A549 (cell line): Measurements from ENCODE around the gene STEAP1B. TPM values are rescaled to one million over a fixed set of nuclear protein-coding genes. Genes with fewer than 3 reads are reported as not detected.

ENCODE experiments used
- ATAC-seq, 2 experiments: fragments of 200-7000 bp in 1 of 2; fragments of >200 bp in 1 of 2; cut with Nextera tagmentation in 1 of 2; cut with Tn5 transposase in 1 of 2; 3 replicates each; pipeline versions ENCODE4 v1.8.0 to v1.9.1; 2018 to 2020; ENCODE audit warnings: mild to moderate bottlenecking in 1 of 2, moderate library complexity in 1 of 2
- CTCF ChIA-PET: fragments of 300-600 bp; sonication (Branson Sonifier 250); formaldehyde crosslinking; extraction: SDS; loops from one replicate; lab custom pipeline; 2021; ENCODE audit warnings: antibody characterized with exemption, inconsistent platforms; lab: Yijun Ruan, JAX
- POLR2A ChIA-PET: fragments of 350-600 bp; formaldehyde crosslinking; extraction: SDS; loops from one replicate; lab custom pipeline; 2021; ENCODE audit warnings: antibody characterized with exemption, inconsistent platforms; lab: Yijun Ruan, JAX
- DNase-seq, 2 experiments: peaks; one replicate each; pipeline versions ENCODE4 v3.0.0 to v3.0.0-alpha.2; 2011 to 2016; ENCODE audit warnings: low read depth in 1 of 2, low spot score in 1 of 2
- FAIRE-seq: peaks from 2 replicates; lab custom pipeline; 2011; peaks lifted over from hg19 to GRCh38; lab: Jason Lieb, UNC
- H3K27ac ChIP-seq, 2 experiments: fragments of >200 bp; sonication (Bioruptor Twin); formaldehyde crosslinking; 3 replicates each; pipeline ENCODE4 v1.5.1; 2016 to 2017
- H3K4me1 ChIP-seq: fragments of >200 bp; sonication (Bioruptor Twin); formaldehyde crosslinking; 3 replicates; pipeline ENCODE4 v1.6.1; 2016
- H3K4me2 ChIP-seq: fragments of >200 bp; sonication (Bioruptor Twin); formaldehyde crosslinking; 3 replicates; pipeline ENCODE4 v1.6.1; 2016
- H3K4me3 ChIP-seq: fragments of >200 bp; sonication (Bioruptor Twin); formaldehyde crosslinking; 3 replicates; pipeline ENCODE4 v1.5.1; 2016
- H3K9me3 ChIP-seq: fragments of >200 bp; sonication (Bioruptor Twin); formaldehyde crosslinking; 3 replicates; pipeline ENCODE4 v1.6.1; 2016
- BCL3 ChIP-seq: fragments of >200 bp; sonication (Bioruptor Twin); formaldehyde crosslinking; IDR thresholded peaks from 3 replicates; pipeline ENCODE4 v1.6.1; 2016
- CEBPB ChIP-seq, 2 experiments: fragments of >200 bp in 1 of 2; sonication (Bioruptor Twin) in 1 of 2; formaldehyde crosslinking in 1 of 2; IDR thresholded peaks; 2 replicates each; pipeline ENCODE4 v1.6.1; 2012 to 2016
- CHD2 ChIP-seq: fragments of 150-350 bp; IDR thresholded peaks from 2 replicates; pipeline ENCODE4 v1.6.1; 2014; ENCODE audit warnings: low read length; ENCODE audit not compliant: partially characterized antibody
- CHD4 ChIP-seq: fragments of 200-600 bp; sonication (generic); IDR thresholded peaks from 2 replicates; pipeline ENCODE4 v1.6.1; 2016; ENCODE audit warnings: antibody characterized with exemption, mild to moderate bottlenecking, borderline replicate concordance
- CTCF ChIP-seq: fragments of >200 bp; sonication (Bioruptor Twin); formaldehyde crosslinking; IDR thresholded peaks from 3 replicates; pipeline ENCODE4 v1.5.1; 2016
- E2F6 ChIP-seq: IDR thresholded peaks from 2 replicates; pipeline ENCODE4 v1.6.1; 2012; ENCODE audit warnings: low read depth, borderline replicate concordance
- ELK1 ChIP-seq: fragments of 150-350 bp; IDR thresholded peaks from 2 replicates; pipeline ENCODE4 v1.6.1; 2014; ENCODE audit warnings: low read depth, mild to moderate bottlenecking, low read length
- ESRRA ChIP-seq: fragments of 150-350 bp; IDR thresholded peaks from 2 replicates; pipeline ENCODE4 v1.6.1; 2014; ENCODE audit warnings: mild to moderate bottlenecking, low read length, borderline replicate concordance
- FOSL2 ChIP-seq, 2 experiments: fragments of 450-650 bp in 1 of 2; fragments of >200 bp in 1 of 2; sonication (Bioruptor Twin) in 1 of 2; formaldehyde crosslinking; IDR thresholded peaks; 2 replicates each; pipeline versions ENCODE4 v1.5.0 to v1.6.1; 2016 to 2020; ENCODE audit warnings: mild to moderate bottlenecking in 1 of 2, moderate library complexity in 1 of 2
- GATA3 ChIP-seq: IDR thresholded peaks from 2 replicates; pipeline ENCODE4 v1.6.1; 2012; ENCODE audit warnings: borderline replicate concordance
- HOXB5 ChIP-seq: fragments of 250-450 bp; sonication (Bioruptor Pico); IDR thresholded peaks from 2 replicates; pipeline ENCODE4 v1.5.0; 2020; ENCODE audit warnings: mild to moderate bottlenecking, moderate library complexity
- JUN ChIP-seq, 2 experiments: fragments of >200 bp; sonication (Bioruptor Twin); formaldehyde crosslinking; IDR thresholded peaks; 2 replicates in 1 of 2; 3 replicates in 1 of 2; pipeline ENCODE4 v1.6.1; 2016 to 2017
- MAFK ChIP-seq: fragments of 450-650 bp; IDR thresholded peaks from 2 replicates; pipeline ENCODE4 v1.6.1; 2014; ENCODE audit not compliant: partially characterized antibody
- MAX ChIP-seq: IDR thresholded peaks from 2 replicates; pipeline ENCODE4 v1.6.1; 2012
- MAZ ChIP-seq: fragments of 150-350 bp; IDR thresholded peaks from 2 replicates; pipeline ENCODE4 v1.6.1; 2014; ENCODE audit warnings: antibody characterized with exemption, low read depth, low read length, borderline replicate concordance
- PHF8 ChIP-seq: fragments of 200-600 bp; sonication (generic); IDR thresholded peaks from 2 replicates; pipeline ENCODE4 v1.6.1; 2016; ENCODE audit warnings: low read depth, mild to moderate bottlenecking, antibody characterized with exemption, moderate library complexity, borderline replicate concordance
- RAD21 ChIP-seq, 2 experiments: fragments of >200 bp in 1 of 2; sonication (Bioruptor Twin) in 1 of 2; formaldehyde crosslinking in 1 of 2; IDR thresholded peaks in 1 of 2; conservative IDR thresholded peaks in 1 of 2; 2 replicates in 1 of 2; 3 replicates in 1 of 2; pipeline ENCODE4 v1.6.1; 2012 to 2018; ENCODE audit warnings: inconsistent platforms in 1 of 2
- RCOR1 ChIP-seq: fragments of 150-350 bp; IDR thresholded peaks from 2 replicates; pipeline ENCODE4 v1.6.1; 2014; ENCODE audit warnings: antibody characterized with exemption, low read length, low read depth
- SMC3 ChIP-seq: fragments of >200 bp; sonication (Bioruptor Twin); formaldehyde crosslinking; IDR thresholded peaks from 3 replicates; pipeline ENCODE4 v1.6.1; 2018; ENCODE audit warnings: inconsistent platforms
- TP53 ChIP-seq: fragments of 250-450 bp; sonication (Bioruptor Pico); IDR thresholded peaks from 2 replicates; pipeline ENCODE4 v1.5.0; 2021; ENCODE audit warnings: mild to moderate bottlenecking, moderate library complexity
- ZC3H11A ChIP-seq: fragments of 450-650 bp; IDR thresholded peaks from 2 replicates; pipeline ENCODE4 v1.6.1; 2014; ENCODE audit warnings: antibody characterized with exemption, mild to moderate bottlenecking
- ZFP36 ChIP-seq: fragments of 450-650 bp; IDR thresholded peaks from 2 replicates; pipeline ENCODE4 v1.6.1; 2014; ENCODE audit warnings: borderline replicate concordance; ENCODE audit not compliant: partially characterized antibody
- ZNF302 ChIP-seq: fragments of 250-450 bp; sonication (Bioruptor Pico); IDR thresholded peaks from 2 replicates; pipeline ENCODE4 v1.9.0; 2021; ENCODE audit warnings: inconsistent platforms, mild to moderate bottlenecking, moderate library complexity
- ZSCAN20 ChIP-seq: fragments of 250-450 bp; sonication (Bioruptor Pico); IDR thresholded peaks from 2 replicates; pipeline ENCODE4 v1.8.0; 2022; ENCODE audit warnings: mild to moderate bottlenecking, moderate library complexity
- WGBS: methylation state at CpG from one replicate; pipeline ENCODE4 v1.1.6; 2017; ENCODE audit errors: missing lambda C conversion rate; 5-methylcytosine and 5-hydroxymethylcytosine counted together
- polyA plus RNA-seq, 4 experiments: library from polyadenylated mRNA; depleted of rRNA in 3 of 4; stranded (reverse); fragments of >200 nt; fragmentation: RNase III in 1 of 4; extraction: RNeasy Plus Mini Kit Qiagen cat#74134 plus additional on column Dnase treatment in 1 of 4; gene quantifications; 2 replicates in 3 of 4; 3 replicates in 1 of 4; pipeline ENCODE4 v1.2.3, GENCODE V29; 2011 to 2017
- TF ChIP-seq, protein P1 (sequence below): fragments of 450-650 bp; IDR thresholded peaks from 2 replicates; pipeline ENCODE4 v1.6.1; 2014; ENCODE audit warnings: antibody characterized with exemption

STEAP1B gene
- polyA plus RNA-seq, 2 of the 4 experiments (the other 2 are of a cell fraction): 0.08 to 0.22 TPM

DNA sequence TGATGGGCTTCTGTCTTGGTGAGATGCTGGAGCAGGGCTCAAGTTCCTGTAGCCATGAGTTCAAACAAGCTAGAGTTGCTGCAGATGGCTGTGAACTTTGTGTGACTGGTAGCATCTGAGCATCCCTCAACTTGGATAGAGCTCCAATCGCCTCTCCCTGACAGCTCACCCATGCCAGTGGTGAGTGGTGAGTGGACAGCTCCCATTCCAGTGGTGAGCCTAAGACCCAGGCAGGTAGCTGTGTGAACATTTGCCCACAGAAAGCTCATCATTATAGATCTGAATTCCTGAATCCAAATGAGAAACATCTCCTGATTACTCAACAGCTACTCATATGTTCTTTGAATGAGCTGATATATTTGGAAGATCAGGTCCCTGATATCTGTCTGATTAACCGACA, 25.3 kb downstream of the STEAP1B start:
- Histone ChIP-seq H3K27ac (no peak overlapping the region), H3K9me3 (no peaks in the 10 kb centered on the region), H3K4me1 (no peaks in the 10 kb centered on the region), H3K4me2 (no peak overlapping the region), H3K4me3 (no peak overlapping the region)
- FAIRE-seq: no peak
- ATAC-seq: no peak
- ChIA-PET CTCF (interaction anchor here (1.1 to 4.3 kb wide), 3 partner anchors 14 to 371 kb away, joined by 3 to 20 read pairs (median 7); no protein-coding TSS in a partner anchor), POLR2A (no interaction called here)
- 18% methylated on average over 2 of the region's 2 CpGs for WGBS
- no peak for DNase-seq
- TF ChIP-seq FOSL2 (IDR thresholded peaks at IDR 0.05) (no peak), FOSL2 (CRISPR knock-in tag; IDR thresholded peaks at IDR 0.05) (no peak), GATA3 (no peak), ZNF302 (no peak), JUN (IDR thresholded peaks at IDR 0.05) (no peak), ZFP36 (no peak), PHF8 (no peak), CHD4 (no peak), MAFK (no peak), ELK1 (no peak), CEBPB (IDR thresholded peaks at IDR 0.05) (no peak), ZSCAN20 (no peak), HOXB5 (CRISPR knock-in tag) (no peak), BCL3 (no peak), MAZ (no peak), CTCF (no peak), RCOR1 (no peak), E2F6 (no peak), RAD21 (conservative IDR thresholded peaks at IDR 0.05 in 1 of 2, IDR thresholded peaks at IDR 0.05 in 1 of 2) (no peak), ESRRA (no peak), SMC3 (no peak)

- ChIA-PET CTCF (interaction anchor here (1.4 to 1.8 kb wide), 3 partner anchors 10 to 15 kb away, joined by 3 to 4 read pairs (median 3); no protein-coding TSS in a partner anchor), POLR2A (no interaction called here)
- FAIRE-seq (no peak), ATAC-seq (no peak), DNase-seq (no peak)
- no peaks in the 10 kb centered on the region for H3K9me3 ChIP-seq
- H3K27ac ChIP-seq: no peak overlapping the region
- no peak overlapping the region for H3K4me2 ChIP-seq
- no peak overlapping the region for H3K4me3 ChIP-seq
- H3K4me1 ChIP-seq: no peaks in the 10 kb centered on the region
- 38% methylated on average over 10 of the region's 10 CpGs for WGBS
- no peak for TF ChIP-seq MAX
- TF ChIP-seq CTCF: no peak
- TF ChIP-seq JUN (IDR thresholded peaks at IDR 0.05): no peak
- no peak for TF ChIP-seq ZC3H11A
- TF ChIP-seq CEBPB (IDR thresholded peaks at IDR 0.05): no peak
- TF ChIP-seq, protein P1, sequence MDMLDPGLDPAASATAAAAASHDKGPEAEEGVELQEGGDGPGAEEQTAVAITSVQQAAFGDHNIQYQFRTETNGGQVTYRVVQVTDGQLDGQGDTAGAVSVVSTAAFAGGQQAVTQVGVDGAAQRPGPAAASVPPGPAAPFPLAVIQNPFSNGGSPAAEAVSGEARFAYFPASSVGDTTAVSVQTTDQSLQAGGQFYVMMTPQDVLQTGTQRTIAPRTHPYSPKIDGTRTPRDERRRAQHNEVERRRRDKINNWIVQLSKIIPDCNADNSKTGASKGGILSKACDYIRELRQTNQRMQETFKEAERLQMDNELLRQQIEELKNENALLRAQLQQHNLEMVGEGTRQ: no peak
- no peak for TF ChIP-seq TP53 (CRISPR knock-in tag)
- TF ChIP-seq CHD2: no peak
Observed at GRCh38 chr7:22470981-22471380, 29.0 kb downstream of the STEAP1B start.
